ENCODE measurements around the gene POLR1F. TPM values are rescaled to one million over a fixed set of nuclear protein-coding genes. Genes with fewer than 3 reads are reported as not detected.

The POLR1F gene
- total RNA-seq, 1 donor from 2014 or later = 8.8 TPM

GRCh38 chr7:19744075-19744474 is 35.2 kb upstream of the POLR1F start:
- intact Hi-C loops (cut with DNase I) = no loop called here
- no peaks in the 10 kb centered on the region for H3K27me3 ChIP-seq
- no peak overlapping the region for H3K4me3 ChIP-seq
- no peak for TF ChIP-seq CTCF (IDR thresholded peaks at IDR 0.05)
- no peaks in the 10 kb centered on the region for H3K36me3 ChIP-seq
- H3K27ac ChIP-seq = no peak overlapping the region
- H3K4me1 ChIP-seq = no peaks in the 10 kb centered on the region
- no peaks in the 10 kb centered on the region for H3K9me3 ChIP-seq
- no peak for DNase-seq (ENCODE audit: low spot score in 2 of 2)

- no peaks in the 10 kb centered on the region for H3K27me3 ChIP-seq
- TF ChIP-seq CTCF (IDR thresholded peaks at IDR 0.05) = no peak
- no peak overlapping the region for H3K27ac ChIP-seq
- H3K4me3 ChIP-seq = no peak overlapping the region
- no peaks in the 10 kb centered on the region for H3K36me3 ChIP-seq
- no peaks in the 10 kb centered on the region for H3K4me1 ChIP-seq
- no peak for DNase-seq (ENCODE audit: low spot score in 2 of 2)
- intact Hi-C loops (cut with DNase I) = no loop called here
- no peaks in the 10 kb centered on the region for H3K9me3 ChIP-seq
Observed at GRCh38 chr7:19728716-19729115, 19.9 kb upstream of the POLR1F start.

- intact Hi-C loops (cut with DNase I) = no loop called here
- H3K4me3 ChIP-seq = no peak overlapping the region
- no peaks in the 10 kb centered on the region for H3K27me3 ChIP-seq
- H3K36me3 ChIP-seq = no peaks in the 10 kb centered on the region
- DNase-seq (ENCODE audit: low spot score in 2 of 2) = no peak
- TF ChIP-seq CTCF (IDR thresholded peaks at IDR 0.05) = no peak
- H3K4me1 ChIP-seq = no peaks in the 10 kb centered on the region
- H3K27ac ChIP-seq = no peak overlapping the region
- no peaks in the 10 kb centered on the region for H3K9me3 ChIP-seq
Observed at GRCh38 chr7:19725770-19726169, 16.9 kb upstream of the POLR1F start.

- Histone ChIP-seq H3K9me3 (no peaks in the 10 kb centered on the region), H3K4me1 (no peaks in the 10 kb centered on the region), H3K27me3 (no peaks in the 10 kb centered on the region), H3K27ac (no peak overlapping the region), H3K4me3 (no peak overlapping the region), H3K36me3 (no peaks in the 10 kb centered on the region)
- intact Hi-C loops (cut with DNase I) = loop anchor here (2.0 kb wide), 1 partner anchor 883 kb away; no protein-coding TSS in a partner anchor
- no peak for TF ChIP-seq CTCF (IDR thresholded peaks at IDR 0.05)
- DNase-seq (ENCODE audit: low spot score in 2 of 2) = no peak
Observed at GRCh38 chr7:19715499-19715898, 6.7 kb upstream of the POLR1F start.

- H3K4me3 ChIP-seq = no peak overlapping the region
- no peak overlapping the region for H3K27ac ChIP-seq
- no peak for DNase-seq (ENCODE audit: low spot score in 2 of 2)
Observed at GRCh38 chr7:19713676-19714075, 4.8 kb upstream of the POLR1F start.

More at GRCh38 chr7:19713676-19714075, 4.8 kb upstream of the POLR1F start:
- no peaks in the 10 kb centered on the region for H3K36me3 ChIP-seq
- H3K9me3 ChIP-seq = no peaks in the 10 kb centered on the region
- H3K27me3 ChIP-seq = no peaks in the 10 kb centered on the region
- peaks cover 0 to 3% of the 10 kb centered on the region in 2 donors for H3K4me1 ChIP-seq
- intact Hi-C loops (cut with DNase I) = loop anchor here (2.0 kb wide), 1 partner anchor 885 kb away; no protein-coding TSS in a partner anchor
- TF ChIP-seq CTCF (IDR thresholded peaks at IDR 0.05) = peak in 2 of 3 experiments; percentile 56 to 58

Data from ascending aorta (tissue), 2 donors.